Mucosa of descending colon (tissue), 3 donors: ENCODE results near the gene ATAD1. TPM values are rescaled to one million over a fixed set of nuclear protein-coding genes. Genes with fewer than 3 reads are reported as not detected.
"Not testable (repeated sequence)": the region's sequence is repeated elsewhere in the genome, so short reads cannot be mapped to it uniquely, and the experiment has no call there.

ENCODE experiments used
- ATAC-seq: fragments of 200-7000 bp; cut with Tn5 transposase; one replicate; pipeline ENCODE4 v1.9.1; 2020; ENCODE audit warnings: mild to moderate bottlenecking, moderate library complexity
- DNase-seq, 3 donors: peaks; one replicate each; pipeline ENCODE4 v3.0.0-alpha.2; 2020
- H3K36me3 ChIP-seq: fragments of 200-600 bp; one replicate; pipeline ENCODE4 v1.8.0; 2021; ENCODE audit warnings: low read depth, mild to moderate bottlenecking
- H3K4me1 ChIP-seq: fragments of 200-600 bp; one replicate; pipeline ENCODE4 v1.8.0; 2021; ENCODE audit warnings: low read depth, mild to moderate bottlenecking
- H3K4me3 ChIP-seq: fragments of 200-600 bp; one replicate; pipeline ENCODE4 v1.8.0; 2021; ENCODE audit warnings: mild to moderate bottlenecking
- H3K9me3 ChIP-seq: fragments of 200-600 bp; one replicate; pipeline ENCODE4 v1.8.0; 2021; ENCODE audit warnings: mild to moderate bottlenecking
- CTCF ChIP-seq: fragments of 200-600 bp; IDR thresholded peaks from one replicate; pipeline ENCODE4 v1.8.0; 2022; ENCODE audit warnings: antibody characterized with exemption, mild to moderate bottlenecking
- intact Hi-C, 2 donors: fragments of 100-400 bp; cut with DNase I in 1 of 2; cut with micrococcal nuclease in 1 of 2; formaldehyde crosslinking; loops; one replicate each; pipeline versions ENCODE4 v1.11.0 to v1.11.1; 2022; cut with DNase I, micrococcal nuclease
- total RNA-seq, 3 donors: library from RNA; stranded (reverse); fragmentation: NEBNext Ultra II Directional in 2 of 3; extraction: Animal tissue kit (Norgen Biotek cat#: 25700) in 2 of 3; gene quantifications; one replicate each; pipeline versions ENCODE4 v1.2.1 to v1.2.4, GENCODE V29; 2021 to 2023
- donor health status: DM: no; HTN: no; CAD: no; lungs with moderate emphysema.
- donor health status: DM: no; HTN: no; CAD: no.
- donor health status: DM: no; HTN: yes; CAD: no.

The ATAD1 gene
- total RNA-seq, 3 donors from 2014 or later, result 47.7 to 60.6 (median 51.6) TPM

GRCh38 chr10:87803328-87803727 is 14.7 kb downstream of the ATAD1 start:
- H3K4me3 ChIP-seq, result no peak overlapping the region
- TF ChIP-seq CTCF, result no peak
- no peaks in the 10 kb centered on the region for H3K36me3 ChIP-seq
- no peak for DNase-seq
- no peaks in the 10 kb centered on the region for H3K4me1 ChIP-seq
- H3K9me3 ChIP-seq, result peaks cover 16% of the 10 kb centered on the region
- no peak for ATAC-seq
- intact Hi-C loops, result no loop called here

GRCh38 chr10:87801813-87802435 is 16.1 kb downstream of the ATAD1 start:
- DNase-seq, H3K36me3 ChIP-seq, ATAC-seq, H3K4me3 ChIP-seq, intact Hi-C loops, H3K4me1 ChIP-seq: not testable (repeated sequence)
- peaks cover 16% of the 10 kb centered on the region for H3K9me3 ChIP-seq

GRCh38 chr10:87799860-87800259 is 18.2 kb downstream of the ATAD1 start:
- ATAC-seq, result no peak
- Histone ChIP-seq H3K9me3 (peaks cover 16% of the 10 kb centered on the region), H3K36me3 (no peaks in the 10 kb centered on the region), H3K4me1 (no peaks in the 10 kb centered on the region), H3K4me3 (no peak overlapping the region)
- DNase-seq, result no peak
- intact Hi-C loops, result no loop called here
- TF ChIP-seq CTCF, result no peak

- DNase-seq, result no peak
- H3K4me1 ChIP-seq, result no peaks in the 10 kb centered on the region
- H3K36me3 ChIP-seq, result no peaks in the 10 kb centered on the region
- intact Hi-C loops, result no loop called here
- no peak for ATAC-seq
- H3K9me3 ChIP-seq, result peaks cover 16% of the 10 kb centered on the region
- TF ChIP-seq CTCF, result no peak
- H3K4me3 ChIP-seq, result no peak overlapping the region
Measured at GRCh38 chr10:87798082-87798481, 19.9 kb downstream of the ATAD1 start.

- intact Hi-C loops, result no loop called here
- H3K4me1 ChIP-seq, result no peaks in the 10 kb centered on the region
- H3K36me3 ChIP-seq, result no peaks in the 10 kb centered on the region
- no peak for TF ChIP-seq CTCF
- DNase-seq (no peak), ATAC-seq (no peak)
- H3K4me3 ChIP-seq, result no peak overlapping the region
- H3K9me3 ChIP-seq, result no peaks in the 10 kb centered on the region
Measured at GRCh38 chr10:87794285-87794684, 23.7 kb downstream of the ATAD1 start.

- no peak for TF ChIP-seq CTCF
- no peak for DNase-seq
- no peaks in the 10 kb centered on the region for H3K4me1 ChIP-seq
- H3K36me3 ChIP-seq, result no peaks in the 10 kb centered on the region
- intact Hi-C loops, result no loop called here
- H3K4me3 ChIP-seq, result no peak overlapping the region
- ATAC-seq, result no peak
- no peaks in the 10 kb centered on the region for H3K9me3 ChIP-seq
Measured at GRCh38 chr10:87790185-87790584, 27.8 kb downstream of the ATAD1 start.
